NCI-H446 (cell line): Measurements from ENCODE around the gene C11orf16.
"Not testable (repeated sequence)": the region's sequence is repeated elsewhere in the genome, so short reads cannot be mapped to it uniquely, and the experiment has no call there.

ENCODE experiments used
- DNase-seq, 2 experiments: peaks; one replicate each; lab custom pipeline; 2025; lab: John Stamatoyannopoulos, UW

The C11orf16 gene

DNA sequence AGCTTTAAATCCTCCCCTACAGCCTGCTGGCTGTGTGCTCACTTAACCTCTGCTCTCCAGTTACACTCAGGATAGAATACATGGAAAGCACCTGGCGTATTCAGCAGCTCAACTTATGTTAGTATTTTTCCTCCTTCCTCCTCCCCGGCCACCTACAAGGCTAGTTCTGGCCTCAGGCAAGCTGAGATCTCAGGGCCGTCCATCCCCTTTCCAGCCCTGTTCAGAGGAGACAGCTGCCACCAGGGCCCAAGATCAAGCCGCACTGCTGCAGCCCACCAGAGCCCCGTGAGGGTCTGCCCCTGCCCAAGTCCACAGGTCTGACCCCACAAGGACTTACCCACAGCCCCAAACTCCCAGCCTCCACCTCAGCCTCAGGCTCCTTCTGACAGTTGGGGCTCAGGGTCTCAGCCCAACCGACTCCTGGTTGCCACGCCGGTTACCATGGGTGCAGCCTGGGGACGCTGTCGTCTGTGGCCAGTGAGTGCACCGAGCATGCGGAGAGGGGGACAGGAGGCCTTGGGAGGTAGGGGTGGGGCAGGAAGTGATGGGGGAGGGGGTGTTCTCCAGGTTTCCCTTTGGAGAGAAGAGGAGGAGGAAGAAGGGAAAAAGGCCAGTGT lies at the start of gene C11orf16:
Gene C11orf16 (minus strand): TSS at position 384 of the 617 bp plus-strand sequence. CDS start 639 bp downstream, outside the sequence.
- no peak for DNase-seq

DNA sequence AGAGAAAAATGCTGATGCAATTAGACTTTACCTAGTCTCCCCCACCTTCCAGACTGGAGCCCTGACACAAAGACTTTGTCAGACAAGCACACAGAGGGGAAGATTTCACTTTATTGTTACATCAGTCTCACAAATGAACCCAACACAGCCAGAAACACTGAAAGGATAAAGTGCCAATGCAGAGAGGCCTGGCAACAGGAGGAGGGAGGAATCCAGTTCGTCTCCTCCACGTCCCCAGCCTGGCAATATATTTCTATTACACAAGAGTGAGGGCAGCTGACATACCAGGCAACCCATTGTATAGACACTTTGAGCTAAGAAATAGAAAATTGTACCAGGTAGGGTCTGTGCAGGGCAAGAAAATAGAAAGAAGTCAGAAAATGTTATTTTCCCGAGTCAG lies 47.7 kb upstream of the C11orf16 start:
- no peak for DNase-seq

GRCh38 chr11:8979365-8979764 lies 46.6 kb upstream of the C11orf16 start:
- not testable (repeated sequence) for DNase-seq

DNA sequence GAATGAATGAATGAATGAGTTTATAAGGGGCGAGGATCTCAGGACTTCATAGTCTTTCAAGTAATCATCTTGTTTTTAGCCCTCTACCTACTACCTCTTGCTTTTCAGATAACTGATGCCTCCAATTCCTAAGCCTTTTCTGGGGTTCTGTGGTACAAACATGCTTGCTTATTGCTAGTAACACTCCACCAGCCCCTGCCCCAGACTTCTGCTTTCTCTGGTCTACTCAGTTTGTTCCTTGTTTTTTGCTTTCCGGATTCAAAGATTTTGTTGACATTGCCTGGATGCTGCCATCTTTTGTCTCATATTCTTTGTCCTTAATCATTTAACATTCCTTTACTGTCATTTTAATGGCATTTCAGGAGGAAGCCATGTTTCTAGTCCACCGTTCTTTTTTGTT lies 40.4 kb upstream of the C11orf16 start:
- no peak for DNase-seq

GRCh38 chr11:8971924-8972316 lies 39.2 kb upstream of the C11orf16 start:
- no peak for DNase-seq

- DNase-seq = no peak
These were observed 38.6 kb upstream of the C11orf16 start for GRCh38 chr11:8971196-8971923.

GRCh38 chr11:8967184-8967583 lies 34.4 kb upstream of the C11orf16 start:
- DNase-seq = no peak

GRCh38 chr11:8964324-8965320 lies 31.9 kb upstream of the C11orf16 start, which contains the start of gene TMEM9B:
Gene TMEM9B, minus strand, starts transcription at chr11:8964442. Its CDS starts 129 bp downstream, at chr11:8964313.
- DNase-seq = peak; percentile 54 to 82

DNA sequence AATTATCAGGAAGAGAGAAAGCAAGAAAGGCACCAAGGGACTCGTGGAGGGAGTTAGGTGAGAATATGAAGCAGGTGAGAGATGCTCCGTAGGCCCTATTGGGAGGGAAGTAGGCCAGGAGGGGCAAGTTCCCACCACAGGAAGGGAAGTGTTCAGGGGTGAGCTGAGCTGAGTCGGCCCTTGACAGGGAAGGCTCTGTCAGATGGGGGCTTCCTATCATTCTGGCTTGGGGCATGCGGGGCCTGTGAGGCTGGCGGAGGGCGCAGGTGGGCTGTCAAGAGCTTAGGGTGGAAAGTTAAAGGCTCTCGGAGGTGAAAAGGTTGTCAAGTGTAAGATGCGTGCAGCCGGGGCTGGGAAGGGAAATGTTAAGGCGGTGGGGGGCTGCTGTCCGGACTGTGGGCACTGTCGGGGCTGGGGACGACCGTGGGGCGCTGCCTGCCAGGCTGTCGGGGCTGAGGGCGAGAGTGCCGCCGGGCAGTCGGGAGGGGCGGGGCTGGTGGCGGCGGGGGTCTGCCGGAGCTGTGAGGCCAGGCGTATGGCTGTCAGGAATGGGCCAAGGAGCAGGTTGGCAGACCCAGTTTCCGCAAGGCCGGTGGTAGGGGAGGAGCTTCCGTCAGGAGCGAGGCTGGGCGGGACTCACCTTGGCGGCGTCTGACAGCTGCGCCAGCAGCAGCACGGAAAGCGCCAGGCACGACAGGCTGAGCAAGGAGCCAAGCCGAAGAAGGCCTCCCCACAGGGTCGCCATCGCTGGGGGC lies 31.0 kb upstream of the C11orf16 start:
- peak; percentile 20 to 82 for DNase-seq

DNA sequence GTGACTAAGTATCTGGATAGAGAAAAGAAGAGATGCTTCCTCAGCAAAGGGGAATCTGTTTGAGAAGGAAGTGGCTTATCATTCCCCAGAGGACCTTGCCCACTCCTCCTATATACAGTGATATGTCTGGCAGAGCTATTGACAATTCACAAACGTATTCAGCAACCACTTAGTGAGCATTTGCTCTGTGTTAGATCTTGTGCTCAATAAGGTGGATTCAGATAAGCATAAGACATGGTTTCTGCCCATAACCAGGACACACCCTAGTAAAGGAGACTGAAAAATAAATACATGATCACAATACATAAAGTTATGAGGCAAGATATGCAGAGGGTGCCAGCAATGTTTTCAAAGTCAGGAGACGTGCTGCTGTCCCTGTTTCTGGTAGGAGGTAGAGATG lies 30.1 kb upstream of the C11orf16 start:
- DNase-seq = no peak

GRCh38 chr11:8961401-8961800 lies 28.7 kb upstream of the C11orf16 start:
- DNase-seq = no peak

GRCh38 chr11:8959546-8960166 lies 26.9 kb upstream of the C11orf16 start:
- DNase-seq = peak; percentile 32 to 63

- DNase-seq = no peak
These were observed 24.1 kb upstream of the C11orf16 start for GRCh38 chr11:8956860-8957259.

GRCh38 chr11:8948886-8949285 lies 16.1 kb upstream of the C11orf16 start:
- DNase-seq = no peak

- no peak for DNase-seq
These were observed 14.6 kb upstream of the C11orf16 start for GRCh38 chr11:8947230-8947943.

DNA sequence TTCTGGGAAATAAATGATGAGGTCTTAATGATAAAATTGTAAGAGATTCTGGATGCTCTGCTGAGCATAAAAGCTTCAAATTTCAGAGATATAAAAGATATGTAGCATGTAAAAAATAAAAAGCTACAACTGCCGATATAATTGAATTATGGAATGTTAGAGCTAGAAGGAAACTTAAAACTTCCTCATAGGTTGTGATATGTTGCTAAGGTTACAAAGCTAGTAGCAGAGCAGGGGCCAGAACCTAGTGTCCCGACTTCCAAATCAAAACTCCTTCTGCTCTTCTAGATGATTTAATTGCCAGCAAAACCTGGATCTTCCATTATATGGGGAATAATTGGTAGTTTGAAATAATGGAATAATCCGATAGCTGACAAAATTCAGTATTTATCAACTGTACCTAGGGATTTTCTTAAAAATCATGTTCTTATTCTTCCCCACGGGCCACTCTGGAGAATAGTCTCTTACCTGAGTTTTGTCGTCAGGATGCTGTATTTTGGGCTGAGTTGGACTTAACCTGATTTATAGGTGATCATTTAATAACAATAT lies 9.8 kb upstream of the C11orf16 start, which contains the start of gene ASCL3:
Gene ASCL3 (minus strand): TSS at position 499 of the 549 bp plus-strand sequence. CDS start 4,855 bp downstream, outside the sequence.
- DNase-seq = no peak

- DNase-seq = no peak
These were observed 8.8 kb upstream of the C11orf16 start for GRCh38 chr11:8941341-8942103.

DNA sequence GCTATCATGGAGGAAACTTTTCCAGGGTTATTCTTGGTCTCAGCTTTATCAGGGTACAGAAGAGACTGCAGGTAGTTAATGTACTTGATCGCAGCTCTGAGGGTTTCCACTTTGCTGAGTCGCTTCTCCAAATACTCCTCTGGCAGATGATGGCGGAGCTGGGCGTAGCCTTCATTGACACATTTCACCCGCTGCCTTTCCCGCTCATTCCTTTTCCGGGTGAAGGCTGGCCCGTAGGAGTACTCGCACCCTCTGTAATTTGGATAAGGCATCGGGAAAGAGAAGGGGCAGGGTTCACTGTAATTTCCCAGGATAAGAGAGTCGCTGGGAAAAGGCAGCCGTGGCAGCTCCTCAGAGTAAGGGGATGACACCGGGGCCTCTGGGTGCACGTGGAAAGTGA lies 4.9 kb upstream of the C11orf16 start:
- DNase-seq = no peak

GRCh38 chr11:8937159-8937558 lies 4.4 kb upstream of the C11orf16 start:
- DNase-seq = no peak
